Thoracic aorta (tissue), 2 donors: ENCODE data around the gene GPR132. TPM values are rescaled to one million over a fixed set of nuclear protein-coding genes. Genes with fewer than 3 reads are reported as not detected.

Source experiments
- ATAC-seq: fragments of 150-250 bp; one replicate; pipeline ENCODE4 v1.8.0; 2017; ENCODE audit warnings: low read depth; ENCODE audit not compliant: insufficient number of reproducible peaks, low FRiP score
- DNase-seq: peaks from one replicate; pipeline ENCODE4 v3.0.0-alpha.2; 2020; ENCODE audit warnings: low spot score
- H3K27ac ChIP-seq, 2 donors: fragments of 200-600 bp; sonication (generic); 1 replicate in 1 of 2; 2 replicates in 1 of 2; pipeline ENCODE4 v1.5.1; 2016; ENCODE audit warnings: mild to moderate bottlenecking in 2 of 2, moderate library complexity in 2 of 2
- H3K27me3 ChIP-seq: fragments of 200-600 bp; sonication (generic); replicated peaks from 2 replicates; pipeline ENCODE4 v1.6.0; 2016; ENCODE audit warnings: mild to moderate bottlenecking; ENCODE audit not compliant: insufficient read depth
- H3K36me3 ChIP-seq: fragments of 200-600 bp; sonication (generic); one replicate; pipeline ENCODE4 v1.5.1; 2016
- H3K4me1 ChIP-seq, 2 donors: fragments of 200-600 bp; sonication (generic); 1 replicate in 1 of 2; 2 replicates in 1 of 2; pipeline versions ENCODE4 v1.5.1 to v1.6.0; 2016; ENCODE audit warnings: low read depth in 2 of 2, mild to moderate bottlenecking in 1 of 2; ENCODE audit not compliant: control insufficient read depth in 1 of 2
- H3K4me3 ChIP-seq: fragments of 200-600 bp; sonication (generic); 2 replicates; pipeline ENCODE4 v1.5.1; 2016; ENCODE audit warnings: mild to moderate bottlenecking
- H3K9me3 ChIP-seq: fragments of 200-600 bp; sonication (generic); 2 replicates; pipeline ENCODE4 v1.5.1; 2016
- total RNA-seq, 2 donors: library from RNA; depleted of rRNA; stranded (reverse); fragments of >200 nt; gene quantifications; one replicate each; pipeline versions ENCODE4 v1.1.0 to v1.2.3, GENCODE V29; 2016
- TF ChIP-seq, protein P1 (sequence below): fragments of 200-600 bp; sonication (generic); IDR thresholded peaks from one replicate; pipeline ENCODE4 v1.5.1; 2019; ENCODE audit warnings: antibody characterized with exemption

Gene GPR132
- total RNA-seq, 2 donors from 2014 or later, result 2.3 to 18.6 TPM

DNA sequence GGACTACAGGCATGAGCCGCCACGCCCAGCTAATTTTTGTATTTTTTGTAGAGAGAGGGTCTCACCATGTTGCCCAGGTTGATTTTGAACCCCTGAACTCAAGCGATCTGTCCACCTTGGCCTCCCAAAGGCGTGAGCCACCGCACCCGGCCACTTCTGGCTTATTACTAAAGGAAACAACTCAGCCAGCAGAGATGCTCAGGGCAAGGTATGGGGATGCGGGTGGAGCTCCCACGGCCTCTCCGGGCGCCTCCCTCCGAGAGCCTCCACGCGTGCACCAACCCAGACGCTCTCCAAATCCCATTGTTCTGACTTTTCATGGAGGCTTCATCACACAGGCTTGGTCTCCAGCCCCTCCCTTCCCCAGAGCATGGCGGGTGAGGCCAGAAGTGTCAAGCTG is 6.1 kb upstream of the GPR132 start:
- no peak overlapping the region for H3K4me3 ChIP-seq
- no peaks in the 10 kb centered on the region for H3K9me3 ChIP-seq
- TF ChIP-seq, protein P1, sequence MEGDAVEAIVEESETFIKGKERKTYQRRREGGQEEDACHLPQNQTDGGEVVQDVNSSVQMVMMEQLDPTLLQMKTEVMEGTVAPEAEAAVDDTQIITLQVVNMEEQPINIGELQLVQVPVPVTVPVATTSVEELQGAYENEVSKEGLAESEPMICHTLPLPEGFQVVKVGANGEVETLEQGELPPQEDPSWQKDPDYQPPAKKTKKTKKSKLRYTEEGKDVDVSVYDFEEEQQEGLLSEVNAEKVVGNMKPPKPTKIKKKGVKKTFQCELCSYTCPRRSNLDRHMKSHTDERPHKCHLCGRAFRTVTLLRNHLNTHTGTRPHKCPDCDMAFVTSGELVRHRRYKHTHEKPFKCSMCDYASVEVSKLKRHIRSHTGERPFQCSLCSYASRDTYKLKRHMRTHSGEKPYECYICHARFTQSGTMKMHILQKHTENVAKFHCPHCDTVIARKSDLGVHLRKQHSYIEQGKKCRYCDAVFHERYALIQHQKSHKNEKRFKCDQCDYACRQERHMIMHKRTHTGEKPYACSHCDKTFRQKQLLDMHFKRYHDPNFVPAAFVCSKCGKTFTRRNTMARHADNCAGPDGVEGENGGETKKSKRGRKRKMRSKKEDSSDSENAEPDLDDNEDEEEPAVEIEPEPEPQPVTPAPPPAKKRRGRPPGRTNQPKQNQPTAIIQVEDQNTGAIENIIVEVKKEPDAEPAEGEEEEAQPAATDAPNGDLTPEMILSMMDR, result no peak
- ATAC-seq (no peak), DNase-seq (no peak)
- H3K36me3 ChIP-seq, result no peaks in the 10 kb centered on the region
- H3K27me3 ChIP-seq, result no peaks in the 10 kb centered on the region
- H3K27ac ChIP-seq, result no peak overlapping the region
- H3K4me1 ChIP-seq, result peaks cover 0 to 7% of the 10 kb centered on the region in 2 donors

DNA sequence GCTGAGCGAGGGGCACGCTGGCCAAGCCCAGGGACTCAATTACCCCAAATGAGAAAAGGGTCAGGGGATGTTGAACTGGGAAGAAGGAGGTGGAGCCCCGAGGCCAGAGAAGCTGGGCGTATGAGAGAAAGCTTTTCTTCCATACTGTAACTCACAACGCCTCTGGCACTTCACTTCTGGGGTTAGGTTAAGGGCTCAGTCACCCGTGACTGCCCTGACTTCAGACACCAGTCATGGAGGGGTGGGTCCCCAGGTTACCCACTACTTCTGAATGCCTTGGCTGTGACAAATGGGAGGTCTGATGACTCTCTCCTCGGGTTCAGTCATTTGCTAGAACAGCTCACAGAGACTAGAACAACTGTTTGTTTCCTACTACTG is 5.5 kb upstream of the GPR132 start:
- H3K4me3 ChIP-seq, result no peak overlapping the region
- no peaks in the 10 kb centered on the region for H3K9me3 ChIP-seq
- H3K4me1 ChIP-seq, result peaks cover 0 to 5% of the 10 kb centered on the region in 2 donors
- DNase-seq (no peak), ATAC-seq (no peak)
- H3K36me3 ChIP-seq, result no peaks in the 10 kb centered on the region
- H3K27ac ChIP-seq, result peak overlapping the region in 1 of 2 donors; percentile 11
- no peaks in the 10 kb centered on the region for H3K27me3 ChIP-seq
- TF ChIP-seq, protein P1, result no peak

DNA sequence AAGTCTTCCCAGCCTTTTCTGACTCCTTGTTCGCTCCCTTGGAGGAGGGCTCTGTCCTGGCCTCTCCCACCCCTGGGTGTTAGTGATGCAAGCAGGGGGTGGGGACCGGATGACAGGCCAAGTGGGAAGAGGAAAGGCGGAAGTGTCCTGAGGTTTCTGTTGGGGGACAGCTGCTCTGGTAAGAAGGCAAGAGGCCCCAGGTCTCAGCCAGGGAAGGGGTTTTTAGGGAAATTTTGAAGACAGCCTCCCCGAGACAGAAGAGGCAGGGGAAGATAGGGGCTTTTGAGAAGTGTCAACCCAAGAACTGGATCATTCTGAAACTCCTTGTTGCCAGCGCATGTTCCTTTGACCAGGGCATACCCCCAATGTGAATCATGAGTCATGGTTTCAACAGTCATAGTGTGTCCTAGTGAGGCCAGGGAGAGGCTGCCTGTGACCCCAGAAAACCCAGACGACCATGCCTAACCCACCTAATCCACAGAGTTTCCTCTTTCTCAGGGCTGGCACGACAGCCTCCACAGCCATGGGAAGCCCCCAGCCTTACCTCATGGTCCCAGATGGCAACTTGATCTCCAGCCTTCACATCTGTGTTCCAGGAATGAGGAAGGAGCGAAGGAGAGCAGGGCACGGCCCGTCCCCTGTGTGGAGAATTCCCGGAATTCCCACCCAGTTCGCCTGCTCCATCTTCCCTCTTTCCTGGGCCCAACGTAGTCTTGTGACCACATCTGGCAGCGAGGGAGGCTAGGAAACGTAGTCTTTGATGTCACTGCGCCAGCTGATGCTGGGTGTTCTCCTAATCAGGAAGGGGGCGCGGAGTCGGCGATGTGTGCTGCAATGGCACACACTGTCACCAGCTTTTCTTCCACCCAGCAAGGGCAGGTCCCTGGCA is 4.9 kb upstream of the GPR132 start:
- no peaks in the 10 kb centered on the region for H3K36me3 ChIP-seq
- DNase-seq (no peak), ATAC-seq (no peak)
- no peaks in the 10 kb centered on the region for H3K9me3 ChIP-seq
- TF ChIP-seq, protein P1, result no peak
- H3K27me3 ChIP-seq, result no peaks in the 10 kb centered on the region
- H3K4me1 ChIP-seq, result no peaks in the 10 kb centered on the region
- no peak overlapping the region for H3K4me3 ChIP-seq
- H3K27ac ChIP-seq, result peak overlapping the region in 1 of 2 donors; percentile 11

DNA sequence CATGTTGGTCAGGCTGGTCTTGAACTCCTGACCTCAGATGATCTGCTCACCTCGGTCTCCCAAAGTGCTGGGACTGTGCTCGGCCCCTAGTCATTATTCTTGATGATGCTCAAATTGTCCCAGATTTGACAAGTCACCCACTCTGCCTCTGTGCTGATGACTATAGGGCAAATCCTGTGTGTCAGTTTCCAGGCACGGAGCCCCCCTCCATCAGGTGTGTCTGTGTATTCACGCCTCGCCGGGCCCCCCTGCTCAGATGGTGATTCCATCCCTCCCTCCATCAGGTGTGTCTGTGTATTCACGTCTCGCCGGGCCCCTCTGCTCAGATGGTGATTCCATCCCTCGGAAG is 4.3 kb upstream of the GPR132 start:
- Histone ChIP-seq H3K4me3 (no peak overlapping the region), H3K27ac (no peak overlapping the region), H3K36me3 (no peaks in the 10 kb centered on the region), H3K27me3 (no peaks in the 10 kb centered on the region), H3K9me3 (no peaks in the 10 kb centered on the region), H3K4me1 (no peaks in the 10 kb centered on the region)
- no peak for DNase-seq
- TF ChIP-seq, protein P1, result no peak
- no peak for ATAC-seq

DNA sequence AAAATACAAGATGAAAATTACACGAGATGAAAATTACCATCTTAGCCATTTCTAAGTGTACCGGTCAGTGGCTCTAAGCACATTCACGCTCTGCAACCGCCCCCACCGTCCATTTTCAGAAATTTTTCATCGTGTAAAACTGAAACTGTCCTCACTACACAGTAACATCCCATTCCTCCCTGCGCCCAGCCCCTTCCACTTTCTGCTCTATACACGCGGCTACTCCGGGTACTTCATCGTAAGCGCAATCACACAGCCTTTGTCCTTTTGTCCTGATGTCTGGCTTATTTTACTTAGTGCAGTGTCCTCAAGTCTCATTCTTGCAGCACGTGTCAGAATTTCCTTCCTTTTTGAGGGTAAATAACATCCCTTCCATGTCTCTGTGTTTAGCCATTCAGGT is 3.6 kb upstream of the GPR132 start:
- Histone ChIP-seq H3K4me3 (no peak overlapping the region), H3K4me1 (no peaks in the 10 kb centered on the region), H3K36me3 (no peaks in the 10 kb centered on the region), H3K27me3 (no peaks in the 10 kb centered on the region), H3K9me3 (no peaks in the 10 kb centered on the region), H3K27ac (no peak overlapping the region)
- TF ChIP-seq, protein P1, result no peak
- no peak for DNase-seq
- no peak for ATAC-seq
